ENCODE results near the gene SPACA5.
"Not testable (repeated sequence)": the region's sequence is repeated elsewhere in the genome, so short reads cannot be mapped to it uniquely, and the experiment has no call there.

SPACA5 gene

GRCh38 chrX:48022100-48022499 is 15.3 kb downstream of the SPACA5 start:
- no peak for DNase-seq

- no peak for DNase-seq
Measured at GRCh38 chrX:48022738-48023137, 15.9 kb downstream of the SPACA5 start.

- peak; percentile 52 for DNase-seq
Measured at GRCh38 chrX:48025561-48025960, 18.8 kb downstream of the SPACA5 start.

- peak; percentile 11 for DNase-seq
Measured at GRCh38 chrX:48027545-48027944, 20.8 kb downstream of the SPACA5 start.

- DNase-seq: no peak
Measured at GRCh38 chrX:48028091-48028490, 21.3 kb downstream of the SPACA5 start.

GRCh38 chrX:48030237-48030636 is 23.4 kb downstream of the SPACA5 start:
- no peak for DNase-seq

GRCh38 chrX:48030641-48031173 is 23.9 kb downstream of the SPACA5 start:
- not testable (repeated sequence) for DNase-seq

- DNase-seq: no peak
Measured at GRCh38 chrX:48035891-48036290, 29.1 kb downstream of the SPACA5 start.

GRCh38 chrX:48043056-48043455 is 36.3 kb downstream of the SPACA5 start:
- no peak for DNase-seq

- DNase-seq: peak; percentile 69
Measured at GRCh38 chrX:48045410-48046311, 38.9 kb downstream of the SPACA5 start.

GRCh38 chrX:48046846-48047245 is 40.1 kb downstream of the SPACA5 start:
- no peak for DNase-seq

GRCh38 chrX:48058621-48059295 is 52.0 kb downstream of the SPACA5 start:
- DNase-seq: no peak

GRCh38 chrX:48059296-48059639 is 52.5 kb downstream of the SPACA5 start:
- DNase-seq: no peak

Data from fibroblast of upper back skin (primary cell).